ENCODE measurements around the gene NKX1-2.

The NKX1-2 gene

DNA sequence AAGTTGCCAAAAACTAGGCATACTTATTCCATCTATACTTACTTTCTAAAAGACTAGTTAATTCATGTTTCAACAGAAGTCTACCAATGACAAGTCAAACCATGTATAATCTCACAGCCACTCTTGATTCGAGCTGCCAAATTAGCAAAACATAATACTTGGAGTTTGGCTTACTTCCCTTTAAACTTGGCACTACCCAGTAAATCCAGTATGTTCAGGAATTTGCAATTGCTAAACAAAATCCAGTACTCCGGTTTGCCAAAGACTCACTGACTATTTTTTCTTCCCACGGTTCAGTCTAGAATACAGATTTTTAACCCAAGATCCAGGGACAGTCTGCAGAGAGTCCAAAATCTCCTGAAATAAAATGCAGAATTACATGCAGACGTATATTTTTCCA, 35.8 kb downstream of the NKX1-2 start:
- no peak for DNase-seq

DNA sequence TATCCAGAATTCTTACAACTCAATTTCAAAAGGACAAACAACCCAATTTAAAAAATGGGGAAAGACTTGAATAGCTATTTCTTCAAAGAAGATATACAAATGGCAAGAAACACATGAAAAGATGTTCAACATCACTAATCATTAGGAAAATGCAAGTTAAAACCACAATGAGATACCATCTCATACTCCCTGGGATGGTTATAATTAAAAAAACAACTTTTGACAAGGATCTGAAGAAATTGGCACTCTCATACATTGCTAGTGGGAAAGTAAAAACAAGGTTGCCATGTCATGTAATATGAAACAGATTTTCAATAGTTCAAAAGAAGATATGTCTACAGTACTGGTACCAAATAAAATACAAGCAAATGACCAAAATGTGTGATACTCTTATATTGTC, 40.1 kb downstream of the NKX1-2 start:
- no peak for DNase-seq

DNA sequence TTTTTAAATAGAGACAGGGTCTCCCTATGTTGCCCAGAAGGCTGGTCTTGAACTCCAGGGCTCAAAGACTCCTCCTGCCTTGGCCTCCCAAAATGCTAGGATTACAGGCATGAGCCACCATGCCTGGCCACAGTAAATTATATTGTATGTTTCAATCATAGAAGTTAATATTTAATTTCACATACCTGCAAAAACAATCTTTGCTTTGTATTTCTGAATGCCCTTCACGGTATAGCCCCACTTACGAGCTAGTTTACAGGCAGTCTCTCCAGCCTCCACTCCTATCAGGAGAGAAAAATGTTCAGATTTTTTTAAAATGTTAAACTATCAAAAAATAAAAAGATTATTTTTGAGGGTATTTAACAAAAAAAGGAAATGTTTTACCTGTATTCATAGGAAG, 41.5 kb downstream of the NKX1-2 start:
- no peak for DNase-seq

DNA sequence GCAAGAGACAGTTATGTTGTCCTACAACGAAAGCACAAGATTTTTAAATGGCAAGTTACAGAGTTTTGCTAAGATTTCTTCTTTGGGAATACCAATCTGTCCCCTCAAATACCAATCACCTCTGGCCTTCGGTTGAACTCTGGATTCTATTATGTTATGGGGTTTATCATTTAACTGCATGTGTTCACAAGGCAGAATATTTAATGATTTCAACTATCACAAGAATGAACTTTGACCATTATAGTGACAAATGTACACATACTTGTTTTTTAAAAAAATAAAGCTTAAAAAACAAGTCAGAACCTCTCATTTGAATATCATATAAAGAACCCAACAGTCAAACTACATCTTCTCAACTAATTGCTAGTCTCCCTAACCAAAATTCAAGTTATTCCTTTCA, 42.4 kb downstream of the NKX1-2 start:
- no peak for DNase-seq

DNA sequence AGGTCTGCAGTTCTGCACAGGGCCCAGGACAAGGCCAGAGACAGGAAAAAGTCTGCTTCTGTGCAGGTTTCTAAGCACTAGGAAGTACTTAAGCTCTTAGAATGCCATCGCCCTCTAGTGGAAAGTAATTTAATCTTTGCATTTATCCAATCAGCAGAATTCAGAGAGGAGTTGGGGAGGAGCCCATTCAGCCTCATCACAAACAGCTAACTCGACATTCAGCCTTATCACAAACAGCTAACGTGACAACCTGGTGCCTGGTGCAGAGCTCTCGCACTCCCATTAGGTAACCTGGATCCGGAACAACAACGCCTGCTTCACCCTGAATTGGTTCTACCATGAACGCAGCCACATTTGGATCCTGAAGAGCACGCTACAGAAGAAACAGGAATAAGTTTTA, 46.3 kb downstream of the NKX1-2 start:
- peak in 1 of 4 experiments; percentile 3 for DNase-seq

DNA sequence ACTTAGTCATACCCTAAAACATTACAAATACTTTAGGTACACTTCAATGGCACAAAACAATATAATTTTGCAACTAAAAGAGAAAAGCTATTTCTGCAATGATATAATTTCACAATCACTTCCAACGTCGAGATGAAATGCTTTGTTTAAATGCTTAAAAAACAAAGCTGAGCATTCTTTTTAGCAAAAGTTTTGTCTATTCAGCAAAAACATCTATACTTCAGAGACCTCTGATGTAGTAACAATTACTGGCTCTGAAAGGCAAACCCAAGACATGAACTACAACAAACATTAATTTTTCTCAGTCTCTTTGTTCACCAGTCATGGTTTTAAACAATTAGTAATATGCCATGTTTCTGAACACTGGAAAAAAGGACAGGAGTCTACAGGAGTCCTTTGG, 47.6 kb downstream of the NKX1-2 start:
- no peak for DNase-seq

DNA sequence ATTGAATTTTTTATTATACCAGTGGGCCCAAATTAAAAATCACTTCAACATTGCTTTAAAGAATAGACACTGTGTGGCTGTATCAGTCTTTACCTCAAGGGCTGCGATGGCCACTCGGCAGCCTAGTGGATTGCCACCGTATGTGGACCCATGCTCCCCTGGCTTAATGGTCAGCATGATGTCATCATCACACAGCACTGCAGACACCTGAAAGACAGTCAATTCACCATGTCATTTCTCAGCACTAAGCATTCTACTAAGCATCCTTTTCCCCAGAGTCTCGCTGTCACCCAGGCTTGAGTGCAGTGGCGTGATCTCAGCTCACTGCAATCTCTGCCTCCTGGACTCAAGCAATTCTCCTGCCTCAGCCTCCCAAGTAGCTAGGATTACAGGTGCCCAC, 48.2 kb downstream of the NKX1-2 start:
- no peak for DNase-seq

Data from activated naive CD4-positive, alpha-beta T cell (primary cell).